Transverse colon (tissue), 3 donors: Measurements from ENCODE around the gene XPA.

Experiments
- CTCF ChIP-seq, 5 experiments: fragments of 200-600 bp in 3 of 5; fragments of 450-650 bp in 2 of 5; sonication (generic) in 3 of 5; IDR thresholded peaks; 1 replicate in 2 of 5; 2 replicates in 3 of 5; pipeline ENCODE4 v1.5.1; 2016 to 2017; ENCODE audit warnings: antibody characterized with exemption in 5 of 5, inconsistent platforms in 3 of 5, mild to moderate bottlenecking in 2 of 5, moderate library complexity in 1 of 5
- POLR2A ChIP-seq: fragments of 450-650 bp; IDR thresholded peaks from one replicate; pipeline ENCODE4 v1.6.1; 2016; ENCODE audit warnings: antibody characterized with exemption, mild to moderate bottlenecking, moderate library complexity

GRCh38 chr9:97636903-97637302 is 60.2 kb downstream of the XPA start:
- TF ChIP-seq CTCF (IDR thresholded peaks at IDR 0.05) (no peak), POLR2A (no peak)
